ENCODE measurements around the gene EFL1.
"Not testable (repeated sequence)": the region's sequence is repeated elsewhere in the genome, so short reads cannot be mapped to it uniquely, and the experiment has no call there.

The EFL1 gene

DNA sequence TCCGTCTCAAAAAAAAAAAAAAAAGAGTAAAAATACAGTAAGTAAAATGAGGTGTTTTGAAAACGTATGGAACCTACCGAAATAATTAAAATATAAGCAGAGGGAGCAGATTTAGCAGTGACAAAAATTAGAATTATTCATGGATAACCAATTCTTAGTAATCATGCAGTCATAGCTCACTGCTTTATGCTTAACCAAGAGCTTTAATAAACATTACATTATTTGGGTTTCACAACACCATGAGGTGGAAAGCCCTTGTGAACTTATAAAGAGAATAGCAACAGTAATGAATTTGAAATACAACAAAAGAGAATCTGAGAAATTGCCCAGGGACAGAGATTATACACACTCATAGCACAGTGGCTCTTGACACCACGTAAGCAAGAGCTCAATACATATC, 70.1 kb downstream of the EFL1 start:
- not testable (repeated sequence) for DNase-seq (ENCODE audit: extremely low read depth, low read depth); H3K4me3 ChIP-seq (replicated peaks; ENCODE audit: low read depth, low read length)

DNA sequence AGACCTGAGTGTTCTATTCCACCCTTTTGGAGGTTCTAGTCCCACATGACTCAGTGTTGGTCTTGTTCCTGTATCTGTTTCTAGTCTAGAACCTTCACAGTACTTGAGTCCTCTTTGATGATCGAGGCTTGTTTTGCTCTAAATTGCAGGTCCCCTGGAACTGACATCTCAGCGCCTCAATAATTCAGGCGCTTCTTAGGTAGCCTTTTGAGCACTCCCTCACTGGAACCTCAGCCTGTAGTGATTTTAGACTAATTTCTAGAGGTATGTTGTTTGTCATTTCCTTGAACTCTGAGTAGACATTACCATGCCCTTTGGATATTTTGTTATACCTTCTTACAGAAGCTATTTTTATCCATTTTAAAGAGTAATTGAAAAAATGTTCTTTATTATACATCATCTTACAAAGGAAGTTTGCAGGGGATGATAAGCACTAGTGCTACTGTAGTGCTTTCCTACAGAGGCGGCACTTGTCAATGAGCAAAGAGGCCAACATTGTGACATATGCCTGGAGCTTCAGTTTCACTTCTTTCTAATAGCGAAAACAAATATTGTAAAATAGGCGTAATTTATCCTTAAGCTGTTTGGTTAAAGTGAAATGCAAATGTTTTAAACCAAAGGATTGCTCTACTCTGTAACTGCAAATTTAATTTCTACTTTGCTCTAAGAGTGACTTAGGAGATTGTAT, 75.7 kb downstream of the EFL1 start:
- TF ChIP-seq, protein P1, sequence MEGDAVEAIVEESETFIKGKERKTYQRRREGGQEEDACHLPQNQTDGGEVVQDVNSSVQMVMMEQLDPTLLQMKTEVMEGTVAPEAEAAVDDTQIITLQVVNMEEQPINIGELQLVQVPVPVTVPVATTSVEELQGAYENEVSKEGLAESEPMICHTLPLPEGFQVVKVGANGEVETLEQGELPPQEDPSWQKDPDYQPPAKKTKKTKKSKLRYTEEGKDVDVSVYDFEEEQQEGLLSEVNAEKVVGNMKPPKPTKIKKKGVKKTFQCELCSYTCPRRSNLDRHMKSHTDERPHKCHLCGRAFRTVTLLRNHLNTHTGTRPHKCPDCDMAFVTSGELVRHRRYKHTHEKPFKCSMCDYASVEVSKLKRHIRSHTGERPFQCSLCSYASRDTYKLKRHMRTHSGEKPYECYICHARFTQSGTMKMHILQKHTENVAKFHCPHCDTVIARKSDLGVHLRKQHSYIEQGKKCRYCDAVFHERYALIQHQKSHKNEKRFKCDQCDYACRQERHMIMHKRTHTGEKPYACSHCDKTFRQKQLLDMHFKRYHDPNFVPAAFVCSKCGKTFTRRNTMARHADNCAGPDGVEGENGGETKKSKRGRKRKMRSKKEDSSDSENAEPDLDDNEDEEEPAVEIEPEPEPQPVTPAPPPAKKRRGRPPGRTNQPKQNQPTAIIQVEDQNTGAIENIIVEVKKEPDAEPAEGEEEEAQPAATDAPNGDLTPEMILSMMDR (IDR thresholded peaks at IDR 0.05; ENCODE audit: low read depth, low read length, missing control alignments) = no peak
- H3K4me3 ChIP-seq (replicated peaks; ENCODE audit: low read depth, low read length) = no peak overlapping the region
- DNase-seq (ENCODE audit: extremely low read depth, low read depth) = no peak

DNA sequence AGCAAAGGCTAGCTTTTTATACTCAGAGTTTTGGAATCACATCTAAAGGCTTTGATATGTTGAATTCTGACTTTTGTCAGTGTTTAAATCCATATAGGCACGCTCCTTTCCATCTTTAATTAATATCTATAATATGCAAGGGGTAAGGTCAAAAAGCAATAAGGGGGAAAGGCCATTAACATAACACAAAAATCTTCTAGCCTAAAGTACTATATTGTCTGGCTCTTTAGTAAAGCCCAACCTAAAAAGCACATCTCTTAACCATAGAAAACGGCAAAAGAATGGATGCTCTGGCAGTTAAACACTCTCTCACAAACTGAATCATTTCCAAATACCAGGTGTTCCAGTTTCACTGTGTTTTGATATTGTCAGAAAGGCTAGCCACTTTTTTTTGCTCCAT, 76.4 kb downstream of the EFL1 start:
- no peak overlapping the region for H3K4me3 ChIP-seq (replicated peaks; ENCODE audit: low read depth, low read length)
- DNase-seq (ENCODE audit: extremely low read depth, low read depth) = no peak
- TF ChIP-seq, protein P1 (IDR thresholded peaks at IDR 0.05; ENCODE audit: low read depth, low read length, missing control alignments) = no peak

DNA sequence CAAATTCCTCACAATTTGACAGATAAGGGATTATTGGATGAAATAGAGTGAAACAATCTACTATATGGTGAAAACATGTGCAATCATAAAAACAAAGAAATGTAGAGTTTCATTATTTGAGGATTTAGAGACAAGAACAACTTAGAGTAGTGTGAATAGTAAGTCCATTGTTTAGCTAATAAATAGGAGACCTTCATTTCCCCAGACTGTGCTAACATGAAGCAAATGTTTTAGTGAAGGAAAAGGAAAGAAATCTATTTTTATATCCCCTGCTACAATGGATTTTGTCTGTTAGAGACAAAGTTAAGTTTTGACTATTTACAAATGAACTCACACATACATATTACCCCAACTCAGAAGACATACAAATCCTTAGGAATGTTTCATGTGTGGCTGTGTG, 77.8 kb downstream of the EFL1 start:
- H3K4me3 ChIP-seq (replicated peaks; ENCODE audit: low read depth, low read length) = no peak overlapping the region
- DNase-seq (ENCODE audit: extremely low read depth, low read depth) = no peak
- TF ChIP-seq, protein P1 (IDR thresholded peaks at IDR 0.05; ENCODE audit: low read depth, low read length, missing control alignments) = no peak

DNA sequence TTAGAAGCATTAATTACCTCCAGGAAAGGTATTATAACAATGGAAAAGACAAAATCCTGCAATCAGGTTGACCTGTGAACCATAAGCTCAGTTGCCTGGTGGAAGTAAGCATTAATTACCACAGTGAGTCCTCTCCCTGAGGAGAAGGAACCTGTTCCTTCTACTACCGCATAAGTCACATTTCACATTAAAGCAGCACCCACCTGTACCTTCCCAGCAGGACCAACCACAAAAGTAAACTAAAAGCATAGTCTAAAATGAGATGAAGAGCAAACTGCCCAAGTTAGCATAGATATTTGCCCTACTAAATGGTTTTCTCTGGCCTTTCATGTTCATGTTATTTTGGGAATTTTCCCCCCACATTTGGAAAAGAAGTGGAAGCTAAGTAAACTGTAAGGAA, 78.2 kb downstream of the EFL1 start:
- no peak for DNase-seq (ENCODE audit: extremely low read depth, low read depth)
- TF ChIP-seq, protein P1 (IDR thresholded peaks at IDR 0.05; ENCODE audit: low read depth, low read length, missing control alignments) = no peak
- no peak overlapping the region for H3K4me3 ChIP-seq (replicated peaks; ENCODE audit: low read depth, low read length)

DNA sequence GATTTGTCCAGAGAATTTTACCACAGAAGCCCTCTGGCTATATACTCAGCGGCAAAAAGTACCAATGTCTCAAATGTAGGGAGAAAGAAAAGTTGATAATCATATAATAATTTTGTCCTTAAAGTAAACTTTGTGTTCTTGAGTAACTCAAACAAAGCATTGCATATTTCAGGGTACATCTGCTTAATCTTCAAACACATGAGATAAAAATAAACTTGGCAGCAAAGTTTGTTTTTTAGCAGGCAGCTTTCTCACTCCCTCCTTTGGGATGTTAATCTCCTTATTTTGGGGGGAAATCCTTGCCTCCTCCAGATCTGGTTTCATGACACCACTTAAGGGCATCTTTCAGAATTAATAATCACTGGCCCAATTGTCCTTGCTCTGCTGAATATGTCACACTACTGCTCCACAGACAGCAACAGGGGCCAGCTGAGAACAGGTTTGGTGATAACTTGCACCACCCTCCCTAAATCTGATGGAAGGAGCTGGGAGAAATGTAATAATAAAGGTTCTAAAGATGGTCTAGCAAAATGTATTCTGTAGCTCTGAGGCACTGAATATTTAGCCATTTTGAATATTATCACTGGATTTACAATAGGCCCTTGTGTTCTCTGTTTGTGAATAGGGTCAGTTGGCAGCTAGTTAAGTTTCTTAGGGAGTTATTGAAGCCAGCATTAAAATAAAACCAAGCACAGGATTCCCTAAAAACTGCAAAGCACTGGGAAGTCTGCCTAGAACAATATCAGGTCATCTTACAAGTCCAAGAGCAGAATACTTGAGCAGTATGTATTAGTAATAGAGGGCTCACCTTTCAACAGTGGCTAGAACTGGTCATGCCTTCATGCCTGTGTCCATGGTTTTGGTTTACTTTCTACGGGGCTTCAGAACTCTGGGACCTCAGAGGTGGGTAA, 79.2 kb downstream of the EFL1 start:
- no peak overlapping the region for H3K4me3 ChIP-seq (replicated peaks; ENCODE audit: low read depth, low read length)
- DNase-seq (ENCODE audit: extremely low read depth, low read depth) = no peak
- TF ChIP-seq, protein P1 (IDR thresholded peaks at IDR 0.05; ENCODE audit: low read depth, low read length, missing control alignments) = no peak

DNA sequence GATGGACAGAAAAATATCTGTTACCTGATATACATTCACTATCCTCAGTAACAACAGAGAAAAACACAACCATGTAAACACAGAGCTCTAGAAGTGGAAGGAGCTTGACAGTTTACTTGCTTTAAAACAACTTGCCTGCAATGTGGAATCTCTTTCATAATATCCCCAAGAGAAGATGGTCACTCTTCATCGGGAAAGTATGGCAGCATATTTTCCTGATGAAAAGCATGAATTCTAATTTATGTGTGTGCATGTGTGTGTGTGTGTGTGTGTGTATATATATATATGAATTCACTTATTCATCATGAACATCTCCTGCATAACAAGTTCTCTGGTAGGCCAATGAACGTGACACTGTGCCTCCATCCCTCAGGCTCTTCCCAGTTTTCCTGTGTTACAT, 81.2 kb downstream of the EFL1 start:
- H3K4me3 ChIP-seq (replicated peaks; ENCODE audit: low read depth, low read length) = no peak overlapping the region
- TF ChIP-seq, protein P1 (IDR thresholded peaks at IDR 0.05; ENCODE audit: low read depth, low read length, missing control alignments) = no peak
- DNase-seq (ENCODE audit: extremely low read depth, low read depth) = no peak
